Measurements from ENCODE around the gene KDM4D. TPM values are rescaled to one million over a fixed set of nuclear protein-coding genes. Genes with fewer than 3 reads are reported as not detected.

The KDM4D gene
- polyA plus RNA-seq, 1 of the 3 experiments (the other 2 are of a cell fraction) = 1.2 TPM

- TF ChIP-seq TCF12 (IDR thresholded peaks at IDR 0.05) (0 out of 2 replicates have a peak, but pooled peaks have one; percentile 10), MEF2A (IDR thresholded peaks at IDR 0.05; ENCODE audit: borderline replicate concordance, low read depth) (no peak), EZH2phosphoT487 (IDR thresholded peaks at IDR 0.05; ENCODE audit: borderline replicate concordance, low read depth) (no peak)
Measured at GRCh38 chr11:94973099-94973968, at the start of gene KDM4D, which contains the start of gene CWC15 (continued).

- H3K4me2 ChIP-seq = no peak overlapping the region
- no peaks in the 10 kb centered on the region for H3K79me2 ChIP-seq (ENCODE audit: insufficient read depth)
- TF ChIP-seq IRF3 (IDR thresholded peaks at IDR 0.05; ENCODE audit: low read depth, low read length) (no peak), REST (IDR thresholded peaks at IDR 0.05; ENCODE audit: low read depth, low read length) (no peak), FOSL2 (IDR thresholded peaks at IDR 0.05; ENCODE audit: borderline replicate concordance, low read depth) (no peak), JUND (IDR thresholded peaks at IDR 0.05) (no peak)
- H3K4me3 ChIP-seq (ENCODE audit: low read depth in 2 of 2, low read length in 1 of 2) = no peak overlapping the region
- peaks cover 28 to 48% of the 10 kb centered on the region in 2 experiments for H3K4me1 ChIP-seq (ENCODE audit: control insufficient read depth in 1 of 2, insufficient read depth in 2 of 2, low read depth in 1 of 2, low read length in 1 of 2)
- no peaks in the 10 kb centered on the region for H3K9me2 ChIP-seq
- peak overlapping the region; percentile 87 to 89; a peak in 3 of 4 replicates for H3K27ac ChIP-seq (ENCODE audit: low read depth in 2 of 2, low read length in 1 of 2)
- POLR2A ChIA-PET = interaction anchor here (0.7 kb wide), 1 partner anchor 100 kb away, joined by 3 read pairs; no protein-coding TSS in a partner anchor
- CTCF ChIA-PET = interaction anchor here (1.2 to 1.3 kb wide), 3 partner anchors 26 to 302 kb away, joined by 4 read pairs; no protein-coding TSS in a partner anchor
- H3K27me3 ChIP-seq (ENCODE audit: insufficient read depth) = no peaks in the 10 kb centered on the region
- H3K36me3 ChIP-seq (replicated peaks in 1 of 2; ENCODE audit: control insufficient read depth in 1 of 2, insufficient read depth in 2 of 2, low read length in 1 of 2) = no peaks in the 10 kb centered on the region
- H3K9me3 ChIP-seq = no peaks in the 10 kb centered on the region
- no peak overlapping the region for H3K9ac ChIP-seq
- peaks cover 22% of the 10 kb centered on the region for H3F3A ChIP-seq (replicated peaks; ENCODE audit: insufficient read depth)
- H4K20me1 ChIP-seq (ENCODE audit: insufficient read depth) = no peaks in the 10 kb centered on the region
- peak; percentile 54 for DNase-seq
- 55% methylated on average over 5 of the region's 6 CpGs for WGBS (ENCODE audit: low lambda C conversion rate)
- no peak overlapping the region for H2AFZ ChIP-seq (ENCODE audit: low read depth)
Measured at GRCh38 chr11:94924171-94924572, 49.3 kb upstream of the KDM4D start.

- Histone ChIP-seq H3K4me1 (ENCODE audit: control insufficient read depth in 1 of 2, insufficient read depth in 2 of 2, low read depth in 1 of 2, low read length in 1 of 2) (peaks cover 28 to 48% of the 10 kb centered on the region in 2 experiments), H3K27me3 (ENCODE audit: insufficient read depth) (no peaks in the 10 kb centered on the region), H3K4me3 (ENCODE audit: low read depth in 2 of 2, low read length in 1 of 2) (no peak overlapping the region), H2AFZ (ENCODE audit: low read depth) (no peak overlapping the region), H3K9ac (no peak overlapping the region), H3K79me2 (ENCODE audit: insufficient read depth) (no peaks in the 10 kb centered on the region), H3K27ac (ENCODE audit: low read depth in 2 of 2, low read length in 1 of 2) (peak overlapping the region; percentile 87 to 89; a peak in 3 of 4 replicates), H3F3A (replicated peaks; ENCODE audit: insufficient read depth) (peaks cover 22% of the 10 kb centered on the region), H3K9me3 (no peaks in the 10 kb centered on the region), H3K9me2 (no peaks in the 10 kb centered on the region), H4K20me1 (ENCODE audit: insufficient read depth) (no peaks in the 10 kb centered on the region), H3K4me2 (no peak overlapping the region), H3K36me3 (replicated peaks in 1 of 2; ENCODE audit: control insufficient read depth in 1 of 2, insufficient read depth in 2 of 2, low read length in 1 of 2) (no peaks in the 10 kb centered on the region)
- 49% methylated on average over 5 of the region's 5 CpGs for WGBS (ENCODE audit: low lambda C conversion rate)
- no peak for TF ChIP-seq MAX (IDR thresholded peaks at IDR 0.05; ENCODE audit: low read depth)
- TF ChIP-seq GABPA (IDR thresholded peaks at IDR 0.05; ENCODE audit: low read depth) = no peak
- TF ChIP-seq RAD21 (IDR thresholded peaks at IDR 0.05; ENCODE audit: low read length) = no peak
- TF ChIP-seq EP300 (IDR thresholded peaks at IDR 0.05; ENCODE audit: borderline replicate concordance in 1 of 2, low read depth in 1 of 2, low read length in 1 of 2) = no peak
- no peak for TF ChIP-seq MEF2A (IDR thresholded peaks at IDR 0.05; ENCODE audit: borderline replicate concordance, low read depth)
- TF ChIP-seq SMC3 (IDR thresholded peaks at IDR 0.05; ENCODE audit: low read depth, low read length) = no peak
- TF ChIP-seq TEAD4 (IDR thresholded peaks at IDR 0.05; ENCODE audit: borderline replicate concordance, insufficient read depth) = no peak
- no peak for TF ChIP-seq NFIC (IDR thresholded peaks at IDR 0.05; ENCODE audit: borderline replicate concordance)
- no peak for TF ChIP-seq NRF1 (IDR thresholded peaks at IDR 0.05; ENCODE audit: low read depth, low read length)
- POLR2A ChIA-PET = interaction anchor here (0.7 kb wide), 1 partner anchor 100 kb away, joined by 3 read pairs; no protein-coding TSS in a partner anchor
- CTCF ChIA-PET = interaction anchor here (1.2 to 1.3 kb wide), 2 partner anchors 27 to 302 kb away, joined by 4 read pairs; no protein-coding TSS in a partner anchor
- DNase-seq = peak; percentile 22
Measured at GRCh38 chr11:94924612-94925011, 48.9 kb upstream of the KDM4D start.

Data from SK-N-SH (cell line).